ENCODE results near the gene BRSK2. TPM values are rescaled to one million over a fixed set of nuclear protein-coding genes. Genes with fewer than 3 reads are reported as not detected.

The BRSK2 gene
- total RNA-seq, 1 donor from 2014 or later, result 1.4 TPM

GRCh38 chr11:1510928-1511327 lies 121.2 kb downstream of the BRSK2 start:
- DNase-seq (ENCODE audit: low spot score), result no peak

- DNase-seq (ENCODE audit: low spot score), result no peak
Observed at GRCh38 chr11:1511937-1512496, 122.3 kb downstream of the BRSK2 start.

Other genes starting within 250 kb of the BRSK2 start
- gene MUC5AC, start 232.0 kb upstream of the BRSK2 start, total RNA-seq, result not detected
- not detected for gene MUC5B, start 166.9 kb upstream of the BRSK2 start, total RNA-seq
- gene TOLLIP, start 80.3 kb upstream of the BRSK2 start, total RNA-seq, result 63.6 TPM
- gene MOB2, start 96.8 kb downstream of the BRSK2 start, total RNA-seq, result 39.8 TPM
- 14.8 TPM for gene DUSP8, start 182.3 kb downstream of the BRSK2 start, total RNA-seq
- gene KRTAP5-1, start 195.3 kb downstream of the BRSK2 start, total RNA-seq, result not detected
- not detected for gene KRTAP5-2, start 208.4 kb downstream of the BRSK2 start, total RNA-seq
- gene KRTAP5-3, start 218.5 kb downstream of the BRSK2 start, total RNA-seq, result not detected
- not detected for gene KRTAP5-4, start 232.2 kb downstream of the BRSK2 start, total RNA-seq
- gene KRTAP5-5, start 239.8 kb downstream of the BRSK2 start, total RNA-seq, result not detected

Data from mesenteric fat pad (tissue), 1 donor.